Activated naive CD4-positive, alpha-beta T cell treated with anti-CD3 and anti-CD28 coated beads, Interleukin-2, amount 50 U/mL, for 24 hours (primary cell): ENCODE measurements around the gene ADAMTS18.

Source experiments
- H3K27ac Mint-ChIP-seq: one replicate; pipeline ENCODE4 v1.8.0; 2021; ENCODE audit warnings: mild to moderate bottlenecking, mixed read lengths
- H3K27me3 Mint-ChIP-seq: one replicate; pipeline ENCODE4 v1.8.0; 2021; ENCODE audit warnings: mixed read lengths
- H3K36me3 Mint-ChIP-seq: one replicate; pipeline ENCODE4 v1.8.0; 2021; ENCODE audit warnings: mixed read lengths
- H3K4me1 Mint-ChIP-seq: one replicate; pipeline ENCODE4 v1.8.0; 2021; ENCODE audit warnings: mixed read lengths
- H3K4me3 Mint-ChIP-seq: one replicate; pipeline ENCODE4 v1.8.0; 2021; ENCODE audit warnings: mild to moderate bottlenecking, mixed read lengths
- H3K9me3 Mint-ChIP-seq: one replicate; pipeline ENCODE4 v1.8.0; 2021; ENCODE audit warnings: mixed read lengths

ADAMTS18 gene

DNA sequence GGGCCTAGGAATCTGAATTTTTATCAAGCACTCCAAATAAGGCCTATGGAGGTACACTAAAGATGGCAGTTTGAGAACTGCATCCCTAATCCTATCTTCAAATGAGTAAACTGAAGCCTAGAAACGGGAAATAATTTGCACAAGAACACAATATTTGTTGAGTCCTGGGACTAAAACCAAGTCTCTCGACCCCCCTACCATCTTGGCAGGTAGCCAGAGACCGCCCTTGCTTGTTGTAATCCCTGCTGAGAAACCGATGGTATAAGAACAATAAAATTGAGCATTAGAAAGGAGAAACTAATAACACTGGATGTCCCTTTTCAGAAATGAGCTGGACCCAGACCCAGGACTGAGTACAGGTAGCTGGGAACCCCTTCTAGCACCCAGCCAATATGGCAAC lies 24.4 kb downstream of the ADAMTS18 start:
- H3K27ac Mint-ChIP-seq: no peak overlapping the region
- H3K9me3 Mint-ChIP-seq: no peaks in the 10 kb centered on the region
- no peak overlapping the region for H3K4me3 Mint-ChIP-seq
- no peaks in the 10 kb centered on the region for H3K4me1 Mint-ChIP-seq
- H3K36me3 Mint-ChIP-seq: no peaks in the 10 kb centered on the region
- peaks cover 3% of the 10 kb centered on the region for H3K27me3 Mint-ChIP-seq

DNA sequence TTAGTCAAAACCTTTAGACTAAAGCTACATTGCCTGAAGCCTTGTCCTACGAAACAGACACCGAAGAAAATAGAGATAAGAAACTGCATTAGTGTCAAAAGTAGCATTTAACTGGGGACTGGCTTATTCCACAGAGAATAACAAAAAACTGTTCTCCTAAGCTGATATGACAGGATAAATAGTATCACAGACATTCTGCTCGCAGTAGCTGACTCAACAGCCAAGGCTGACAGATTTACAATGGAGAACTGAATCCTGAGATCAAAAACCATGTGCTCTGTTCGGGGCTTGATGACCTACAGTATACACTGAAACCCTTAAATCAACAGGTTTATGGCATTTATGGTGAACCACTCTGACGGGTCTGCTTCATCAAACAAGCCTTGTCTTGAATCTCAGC lies 25.5 kb downstream of the ADAMTS18 start:
- no peak overlapping the region for H3K4me3 Mint-ChIP-seq
- no peaks in the 10 kb centered on the region for H3K4me1 Mint-ChIP-seq
- H3K36me3 Mint-ChIP-seq: no peaks in the 10 kb centered on the region
- no peak overlapping the region for H3K27ac Mint-ChIP-seq
- H3K9me3 Mint-ChIP-seq: no peaks in the 10 kb centered on the region
- H3K27me3 Mint-ChIP-seq: peaks cover 3% of the 10 kb centered on the region

DNA sequence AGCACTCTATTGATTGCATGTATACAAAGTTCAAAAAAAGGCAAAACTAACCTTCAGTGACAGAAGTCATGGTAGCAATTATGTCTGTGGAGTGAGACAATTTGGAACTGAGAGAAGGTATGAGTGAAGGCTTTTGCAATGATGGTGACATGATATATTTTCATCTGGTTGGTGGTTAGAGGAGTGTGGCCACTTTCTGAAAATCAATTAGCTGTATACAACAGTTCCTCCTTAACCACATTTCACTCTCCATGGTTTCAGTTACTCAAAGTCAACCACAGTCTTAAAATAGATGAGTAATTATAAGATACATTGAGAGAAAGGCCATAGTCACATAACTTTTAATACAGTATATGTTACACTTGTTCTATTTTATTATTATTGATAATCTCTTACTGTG lies 26.2 kb downstream of the ADAMTS18 start:
- H3K4me3 Mint-ChIP-seq: no peak overlapping the region
- H3K27ac Mint-ChIP-seq: no peak overlapping the region
- no peaks in the 10 kb centered on the region for H3K4me1 Mint-ChIP-seq
- H3K36me3 Mint-ChIP-seq: no peaks in the 10 kb centered on the region
- H3K27me3 Mint-ChIP-seq: peaks cover 5% of the 10 kb centered on the region
- no peaks in the 10 kb centered on the region for H3K9me3 Mint-ChIP-seq

DNA sequence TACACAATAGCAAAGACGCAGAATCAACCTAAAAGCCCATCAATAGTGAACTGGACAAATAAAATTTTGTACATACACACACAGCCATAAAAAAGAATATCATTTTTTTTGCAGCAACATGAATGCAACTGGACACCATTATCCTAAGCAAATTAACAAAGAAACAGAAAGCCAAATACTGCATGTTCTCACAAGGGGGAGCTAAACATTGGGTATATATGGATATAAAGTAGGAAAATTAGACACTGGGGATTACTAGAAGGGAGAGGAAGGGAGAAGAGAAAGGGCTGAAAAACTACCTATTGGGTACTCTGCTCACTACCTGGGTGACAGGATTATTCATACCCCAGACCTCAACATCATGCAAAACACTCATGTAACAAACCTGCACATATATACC lies 28.2 kb downstream of the ADAMTS18 start:
- Mint-ChIP-seq H3K4me3 (no peak overlapping the region), H3K9me3 (no peaks in the 10 kb centered on the region), H3K36me3 (no peaks in the 10 kb centered on the region), H3K4me1 (no peaks in the 10 kb centered on the region), H3K27me3 (peaks cover 8% of the 10 kb centered on the region), H3K27ac (no peak overlapping the region)

DNA sequence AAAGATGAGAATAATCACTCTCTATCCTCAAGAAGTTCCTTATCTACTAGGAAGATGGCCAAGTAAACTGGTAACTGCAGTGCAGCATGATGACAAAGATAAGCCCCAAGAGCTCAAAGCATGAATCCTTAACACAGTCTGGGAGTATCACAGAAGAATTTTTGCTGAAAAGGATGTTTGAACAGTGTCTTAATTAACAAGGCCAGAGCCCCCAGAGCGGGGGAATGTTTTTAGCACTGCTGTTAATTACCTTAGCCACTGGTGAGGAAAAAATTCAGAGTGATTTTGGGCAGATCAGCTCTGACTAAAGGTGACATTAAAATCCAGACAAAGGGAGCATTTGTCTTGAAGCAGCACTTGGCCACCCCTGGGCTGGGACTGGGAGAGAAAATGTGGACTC lies 30.1 kb downstream of the ADAMTS18 start:
- no peak overlapping the region for H3K27ac Mint-ChIP-seq
- H3K4me1 Mint-ChIP-seq: no peaks in the 10 kb centered on the region
- no peaks in the 10 kb centered on the region for H3K36me3 Mint-ChIP-seq
- no peak overlapping the region for H3K4me3 Mint-ChIP-seq
- peaks cover 10% of the 10 kb centered on the region for H3K27me3 Mint-ChIP-seq
- no peaks in the 10 kb centered on the region for H3K9me3 Mint-ChIP-seq

DNA sequence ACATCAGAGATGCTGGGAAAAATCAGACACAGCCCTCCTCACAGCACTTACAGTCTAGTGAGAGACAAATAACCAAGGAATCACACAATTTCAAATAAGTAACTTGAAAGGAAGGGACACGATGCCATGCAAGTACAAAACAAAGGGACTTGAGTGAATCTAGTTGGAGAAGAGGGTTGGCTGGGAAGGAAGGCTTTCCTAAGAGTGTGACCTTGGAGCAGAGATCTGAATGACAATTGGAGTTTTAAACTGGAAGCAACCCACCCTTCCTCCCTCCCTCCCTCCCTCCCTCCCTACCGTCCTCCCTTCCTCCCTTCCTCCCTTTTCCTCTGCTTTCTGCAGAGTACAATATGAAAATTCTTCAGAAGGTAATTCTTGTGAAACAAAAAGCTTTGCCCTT lies 31.1 kb downstream of the ADAMTS18 start:
- H3K36me3 Mint-ChIP-seq: no peaks in the 10 kb centered on the region
- no peaks in the 10 kb centered on the region for H3K4me1 Mint-ChIP-seq
- peaks cover 10% of the 10 kb centered on the region for H3K27me3 Mint-ChIP-seq
- no peaks in the 10 kb centered on the region for H3K9me3 Mint-ChIP-seq
- no peak overlapping the region for H3K27ac Mint-ChIP-seq
- no peak overlapping the region for H3K4me3 Mint-ChIP-seq

DNA sequence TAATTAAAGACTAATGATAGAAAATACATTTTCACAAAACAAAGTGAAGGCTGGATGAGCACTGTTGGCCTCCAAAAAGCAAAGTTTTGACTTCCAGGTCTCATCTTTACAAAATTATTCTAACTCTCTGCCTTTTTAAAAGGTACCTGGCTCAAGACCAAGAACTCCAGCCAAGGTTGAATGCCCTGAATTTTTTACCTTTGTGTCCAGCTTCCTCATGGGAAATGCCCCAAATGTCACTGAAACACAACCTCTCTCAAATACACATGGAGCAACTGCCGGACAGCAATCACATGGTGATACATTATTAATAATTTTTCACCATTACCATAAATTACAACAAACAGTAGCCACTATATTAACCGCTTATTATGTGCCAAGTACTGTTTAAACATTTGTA lies 32.2 kb downstream of the ADAMTS18 start:
- Mint-ChIP-seq H3K4me3 (no peak overlapping the region), H3K9me3 (no peaks in the 10 kb centered on the region), H3K4me1 (no peaks in the 10 kb centered on the region), H3K27me3 (peaks cover 12% of the 10 kb centered on the region), H3K27ac (no peak overlapping the region), H3K36me3 (no peaks in the 10 kb centered on the region)

DNA sequence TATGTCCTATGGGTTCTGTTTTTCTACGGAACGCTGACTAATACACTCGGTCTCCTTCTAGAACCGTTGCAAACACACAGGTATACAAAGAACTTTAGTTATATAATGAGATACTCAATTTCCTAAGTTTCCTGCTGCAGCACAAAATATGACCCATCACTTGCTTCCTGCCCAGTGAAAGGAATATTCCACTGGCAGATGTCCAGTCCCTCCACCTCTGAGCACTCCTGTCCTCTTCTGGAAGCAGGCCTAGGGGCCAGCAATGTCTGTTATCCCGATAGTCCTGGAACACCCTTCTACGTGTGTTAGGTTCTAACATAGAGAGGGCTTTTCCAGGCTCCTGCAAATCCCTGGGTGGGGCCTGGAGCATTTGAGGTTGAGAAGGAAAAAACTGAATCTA lies 32.7 kb downstream of the ADAMTS18 start:
- Mint-ChIP-seq H3K36me3 (no peaks in the 10 kb centered on the region), H3K4me1 (no peaks in the 10 kb centered on the region), H3K4me3 (no peak overlapping the region), H3K27me3 (peaks cover 12% of the 10 kb centered on the region), H3K27ac (no peak overlapping the region), H3K9me3 (no peaks in the 10 kb centered on the region)

DNA sequence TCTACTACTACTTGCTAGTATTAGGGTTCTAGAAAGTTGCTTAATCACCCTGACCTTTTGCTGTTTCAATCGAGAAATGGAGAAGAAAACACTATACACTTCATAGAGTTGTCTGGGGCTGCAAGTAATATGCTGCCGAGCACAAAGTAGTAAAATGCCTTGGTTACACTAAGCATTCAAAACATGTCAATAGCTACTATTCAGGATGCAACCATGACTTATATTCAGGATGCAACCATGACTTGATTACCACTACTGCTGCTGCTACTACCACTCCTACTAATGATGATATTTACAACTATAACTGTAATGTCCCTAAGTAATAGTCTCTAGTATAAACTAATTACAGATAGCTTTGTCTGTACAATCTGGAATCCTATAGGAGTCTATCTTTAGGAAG lies 35.3 kb downstream of the ADAMTS18 start:
- no peaks in the 10 kb centered on the region for H3K4me1 Mint-ChIP-seq
- H3K27me3 Mint-ChIP-seq: peaks cover 9% of the 10 kb centered on the region
- H3K27ac Mint-ChIP-seq: no peak overlapping the region
- peaks cover 4% of the 10 kb centered on the region for H3K9me3 Mint-ChIP-seq
- no peak overlapping the region for H3K4me3 Mint-ChIP-seq
- H3K36me3 Mint-ChIP-seq: no peaks in the 10 kb centered on the region

DNA sequence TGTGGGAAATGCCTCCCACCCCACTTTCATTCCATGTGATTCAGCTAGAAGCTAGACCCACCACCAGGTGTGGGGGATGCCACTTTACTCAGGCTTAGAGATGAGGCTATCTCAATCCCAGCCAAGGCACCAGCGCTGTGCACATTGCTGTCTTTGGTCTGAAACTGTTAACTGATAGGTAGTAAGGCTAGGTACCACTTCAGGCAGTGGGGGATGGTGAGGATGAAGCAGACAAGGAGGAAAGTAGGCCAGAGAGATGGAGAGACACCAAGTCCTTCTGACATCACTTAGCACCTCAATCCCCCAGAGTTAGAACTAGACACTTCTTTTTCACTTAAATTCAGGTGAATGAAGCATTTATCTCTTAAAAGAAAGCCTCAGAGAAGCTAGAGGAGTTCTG lies 35.8 kb downstream of the ADAMTS18 start:
- Mint-ChIP-seq H3K36me3 (no peaks in the 10 kb centered on the region), H3K9me3 (peaks cover 4% of the 10 kb centered on the region), H3K27ac (no peak overlapping the region), H3K4me1 (no peaks in the 10 kb centered on the region), H3K4me3 (no peak overlapping the region), H3K27me3 (peaks cover 9% of the 10 kb centered on the region)

DNA sequence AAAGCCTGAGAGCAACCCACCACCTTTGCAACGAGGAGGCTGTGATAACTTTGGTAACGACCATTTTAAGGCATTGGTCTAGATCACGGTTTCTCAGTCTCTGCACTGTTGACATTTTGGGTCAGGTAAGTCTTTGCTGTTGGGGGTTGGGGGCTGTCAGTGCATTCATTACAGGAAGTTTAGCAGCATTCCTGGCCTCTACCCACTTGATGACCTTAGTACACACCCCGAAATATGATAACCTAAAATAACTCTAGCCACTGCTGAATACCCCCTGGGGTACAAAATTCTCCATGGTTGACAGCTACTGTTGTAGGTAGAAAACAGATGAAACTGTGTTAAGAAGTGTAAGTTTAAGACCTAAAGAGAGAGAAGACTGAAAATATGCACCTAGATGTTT lies 36.3 kb downstream of the ADAMTS18 start:
- H3K27ac Mint-ChIP-seq: no peak overlapping the region
- H3K4me3 Mint-ChIP-seq: no peak overlapping the region
- H3K36me3 Mint-ChIP-seq: no peaks in the 10 kb centered on the region
- H3K27me3 Mint-ChIP-seq: peaks cover 6% of the 10 kb centered on the region
- peaks cover 4% of the 10 kb centered on the region for H3K9me3 Mint-ChIP-seq
- H3K4me1 Mint-ChIP-seq: no peaks in the 10 kb centered on the region

DNA sequence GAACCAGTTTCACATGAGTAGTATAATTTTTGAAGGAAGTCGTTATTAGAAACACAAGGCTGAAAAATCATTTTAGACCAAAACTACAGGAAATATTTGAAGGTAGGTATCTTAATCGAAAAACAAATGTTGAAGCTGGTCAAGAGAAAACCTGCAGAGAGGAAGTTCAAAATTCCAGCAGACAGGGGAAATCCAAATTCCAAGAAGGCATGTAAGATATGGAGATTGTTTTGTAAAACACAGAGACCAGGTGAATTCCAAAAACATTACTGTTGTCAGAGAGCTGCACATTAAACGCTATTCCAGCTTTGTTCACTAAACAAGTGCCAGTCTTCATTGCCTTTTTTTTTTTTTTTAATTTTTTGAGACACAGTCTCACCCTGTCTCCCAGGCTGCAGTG lies 38.4 kb downstream of the ADAMTS18 start:
- Mint-ChIP-seq H3K9me3 (peaks cover 4% of the 10 kb centered on the region), H3K27me3 (peaks cover 7% of the 10 kb centered on the region), H3K4me1 (no peaks in the 10 kb centered on the region), H3K4me3 (no peak overlapping the region), H3K27ac (no peak overlapping the region), H3K36me3 (no peaks in the 10 kb centered on the region)

DNA sequence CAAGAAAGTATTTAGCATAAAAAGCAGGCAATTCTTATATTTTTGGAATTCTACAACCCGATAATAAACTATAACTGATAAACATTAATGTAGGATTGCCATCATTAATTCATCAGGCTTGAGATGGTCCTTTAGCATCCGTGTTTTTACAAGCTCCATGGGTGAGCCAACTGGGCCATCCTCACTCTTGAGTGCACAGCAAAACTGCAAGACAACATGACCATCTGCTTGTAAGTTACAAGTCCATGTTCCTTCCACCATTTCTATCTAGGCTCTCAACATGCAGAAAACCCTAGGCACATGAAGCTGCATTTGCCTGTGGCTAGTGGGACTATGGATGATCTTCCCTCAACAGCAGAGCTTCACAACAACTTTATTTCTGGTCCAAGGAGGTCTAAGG lies 40.1 kb downstream of the ADAMTS18 start:
- no peaks in the 10 kb centered on the region for H3K36me3 Mint-ChIP-seq
- H3K27me3 Mint-ChIP-seq: peaks cover 5% of the 10 kb centered on the region
- no peak overlapping the region for H3K27ac Mint-ChIP-seq
- peaks cover 4% of the 10 kb centered on the region for H3K9me3 Mint-ChIP-seq
- H3K4me1 Mint-ChIP-seq: no peaks in the 10 kb centered on the region
- H3K4me3 Mint-ChIP-seq: no peak overlapping the region

DNA sequence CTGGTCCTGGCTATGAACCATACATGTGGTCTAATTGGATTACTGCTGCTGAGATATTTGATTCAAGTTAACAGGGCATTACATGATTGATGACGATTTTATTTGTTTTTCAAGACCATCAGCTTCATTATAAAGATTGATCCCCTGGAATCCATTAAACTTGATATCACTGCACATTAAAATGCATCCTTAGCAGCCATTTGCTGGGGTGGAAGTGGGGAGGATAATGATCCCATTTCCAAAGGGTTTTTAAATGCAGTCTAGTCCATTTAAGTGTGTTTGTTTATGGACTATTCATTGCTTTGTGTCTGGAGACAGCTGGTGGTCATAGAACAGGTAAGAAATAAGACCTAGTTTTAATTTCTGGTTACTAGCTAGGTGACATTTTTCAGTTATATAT lies 40.9 kb downstream of the ADAMTS18 start:
- H3K27me3 Mint-ChIP-seq: peaks cover 5% of the 10 kb centered on the region
- H3K36me3 Mint-ChIP-seq: no peaks in the 10 kb centered on the region
- H3K4me1 Mint-ChIP-seq: no peaks in the 10 kb centered on the region
- H3K9me3 Mint-ChIP-seq: peaks cover 4% of the 10 kb centered on the region
- no peak overlapping the region for H3K4me3 Mint-ChIP-seq
- no peak overlapping the region for H3K27ac Mint-ChIP-seq

DNA sequence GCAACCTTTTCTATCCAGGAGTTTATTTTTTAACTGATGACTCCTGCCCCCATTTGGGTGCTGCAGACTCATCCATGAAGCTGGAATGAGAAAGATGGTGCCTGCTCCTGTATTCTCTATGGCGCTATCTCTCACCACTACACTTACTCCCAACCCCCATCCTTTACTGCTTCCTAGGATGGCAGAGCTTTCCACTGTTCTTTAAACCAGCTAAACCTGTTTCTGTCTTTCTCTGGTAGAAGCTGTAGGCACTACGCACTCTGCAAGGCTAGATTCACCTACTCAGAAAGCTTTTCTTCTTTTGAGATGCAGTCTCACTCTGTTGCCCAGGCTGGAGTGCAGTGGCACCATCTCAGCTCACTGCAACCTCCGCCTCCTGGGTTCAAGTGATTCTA lies 47.0 kb downstream of the ADAMTS18 start:
- H3K4me1 Mint-ChIP-seq: no peaks in the 10 kb centered on the region
- no peaks in the 10 kb centered on the region for H3K36me3 Mint-ChIP-seq
- H3K4me3 Mint-ChIP-seq: no peak overlapping the region
- H3K27ac Mint-ChIP-seq: no peak overlapping the region
- peaks cover 4% of the 10 kb centered on the region for H3K27me3 Mint-ChIP-seq
- no peaks in the 10 kb centered on the region for H3K9me3 Mint-ChIP-seq

DNA sequence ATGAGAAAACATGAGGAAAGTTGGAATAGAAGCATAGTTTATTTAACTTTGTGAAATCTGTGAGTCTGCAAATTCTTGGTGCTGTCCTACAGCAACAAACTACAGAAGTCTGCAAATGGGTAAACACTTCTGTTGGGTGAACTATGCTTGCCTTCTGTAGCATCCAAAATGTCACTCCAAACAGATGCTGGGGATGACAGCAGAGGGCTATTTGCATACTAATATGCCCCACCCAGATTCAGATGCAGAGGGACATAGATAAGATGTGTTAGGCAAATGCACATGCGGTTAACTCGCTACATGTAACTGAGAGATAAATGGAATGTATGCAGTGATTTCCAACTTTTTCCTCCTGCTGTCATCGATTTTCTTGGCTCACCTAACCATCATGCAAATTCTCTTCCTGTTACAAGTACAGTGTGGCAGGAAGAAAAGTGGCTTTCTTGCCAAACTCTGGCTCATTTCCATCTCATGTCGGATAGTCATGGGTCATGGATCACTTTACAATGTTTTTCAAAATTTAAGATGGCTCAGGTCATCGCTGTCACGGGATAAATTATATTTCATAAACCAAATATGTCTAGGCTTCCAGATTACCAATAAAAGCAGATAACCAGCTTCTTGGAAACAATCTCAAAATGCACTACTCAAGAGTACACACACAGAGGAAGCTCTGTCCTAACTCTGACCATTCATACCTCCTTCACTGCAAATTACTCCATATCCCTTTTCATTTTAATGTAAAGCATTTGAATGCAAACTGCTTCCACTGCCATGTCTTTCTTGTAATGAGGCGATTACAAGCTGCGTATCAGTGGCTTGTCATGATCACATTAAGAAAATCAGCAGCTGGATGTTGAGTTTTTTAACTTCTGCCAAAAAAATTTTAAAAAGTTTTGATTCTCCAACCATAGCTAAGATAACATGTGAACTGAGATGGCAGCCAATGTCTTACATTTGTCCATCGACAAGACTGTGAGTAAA lies 47.7 kb downstream of the ADAMTS18 start:
- no peak overlapping the region for H3K4me3 Mint-ChIP-seq
- H3K4me1 Mint-ChIP-seq: no peaks in the 10 kb centered on the region
- H3K9me3 Mint-ChIP-seq: no peaks in the 10 kb centered on the region
- no peak overlapping the region for H3K27ac Mint-ChIP-seq
- no peaks in the 10 kb centered on the region for H3K27me3 Mint-ChIP-seq
- no peaks in the 10 kb centered on the region for H3K36me3 Mint-ChIP-seq

DNA sequence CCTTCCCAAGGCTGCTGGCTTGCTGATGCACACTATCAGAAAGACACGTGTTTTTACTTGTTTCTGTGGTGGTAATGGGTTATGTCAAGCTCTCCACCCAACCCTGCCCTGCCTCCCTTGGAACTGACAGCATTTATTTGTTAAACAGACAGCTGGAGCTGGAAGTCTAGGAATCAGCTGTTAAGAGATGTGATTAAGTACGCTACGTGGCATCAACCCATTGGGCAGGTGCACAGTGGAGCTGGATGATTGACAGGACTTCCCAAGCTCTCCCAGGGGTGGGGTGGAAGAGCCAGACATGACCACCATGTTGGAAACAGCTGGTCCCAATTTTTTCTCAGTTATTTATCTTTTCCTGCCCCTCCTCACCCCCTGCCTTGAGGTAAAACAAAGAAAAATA lies 49.4 kb downstream of the ADAMTS18 start:
- no peaks in the 10 kb centered on the region for H3K4me1 Mint-ChIP-seq
- H3K36me3 Mint-ChIP-seq: no peaks in the 10 kb centered on the region
- H3K27me3 Mint-ChIP-seq: no peaks in the 10 kb centered on the region
- H3K9me3 Mint-ChIP-seq: no peaks in the 10 kb centered on the region
- no peak overlapping the region for H3K27ac Mint-ChIP-seq
- H3K4me3 Mint-ChIP-seq: no peak overlapping the region
